Measurements from ENCODE around the gene MCHR2.
A peak's percentile ranks its signal among the peaks of the same experiment; 100 is the strongest.
"Not testable (repeated sequence)": the region's sequence is repeated elsewhere in the genome, so short reads cannot be mapped to it uniquely, and the experiment has no call there.

The MCHR2 gene

GRCh38 chr6:99993533-99994251 is at the start of gene MCHR2:
TSS of gene MCHR2 (minus strand) at chr6:99994223. CDS start at chr6:99956147, 38,076 bp downstream.
- DNase-seq (ENCODE audit: low read depth), result no peak

- DNase-seq (ENCODE audit: low read depth), result not testable (repeated sequence)
These were observed 44.5 kb upstream of the MCHR2 start for GRCh38 chr6:100038546-100038945.

- DNase-seq (ENCODE audit: low read depth), result no peak
These were observed 42.0 kb upstream of the MCHR2 start for GRCh38 chr6:100035873-100036653.

GRCh38 chr6:100023798-100024197 is 29.8 kb upstream of the MCHR2 start:
- no peak for DNase-seq (ENCODE audit: low read depth)

GRCh38 chr6:100022847-100023246 is 28.8 kb upstream of the MCHR2 start:
- no peak for DNase-seq (ENCODE audit: low read depth)

- DNase-seq (ENCODE audit: low read depth), result no peak
These were observed 14.8 kb upstream of the MCHR2 start for GRCh38 chr6:100008857-100009256.

GRCh38 chr6:100001915-100002388 is 7.9 kb upstream of the MCHR2 start:
- DNase-seq (ENCODE audit: low read depth), result peak; percentile 57

- DNase-seq (ENCODE audit: low read depth), result no peak
These were observed 3.1 kb upstream of the MCHR2 start for GRCh38 chr6:99997141-99997540.

- DNase-seq (ENCODE audit: low read depth), result no peak
These were observed 1.9 kb upstream of the MCHR2 start for GRCh38 chr6:99995916-99996315.

GRCh38 chr6:99993146-99993532 is 884 bp downstream of the MCHR2 start:
- no peak for DNase-seq (ENCODE audit: low read depth)

- DNase-seq (ENCODE audit: low read depth), result no peak
These were observed 2.1 kb downstream of the MCHR2 start for GRCh38 chr6:99991955-99992354.

- DNase-seq (ENCODE audit: low read depth), result no peak
These were observed 13.3 kb downstream of the MCHR2 start for GRCh38 chr6:99980741-99981140.

- no peak for DNase-seq (ENCODE audit: low read depth)
These were observed 14.1 kb downstream of the MCHR2 start for GRCh38 chr6:99979953-99980352.

GRCh38 chr6:99967052-99967451 is 27.0 kb downstream of the MCHR2 start:
- DNase-seq (ENCODE audit: low read depth), result no peak

- no peak for DNase-seq (ENCODE audit: low read depth)
These were observed 34.0 kb downstream of the MCHR2 start for GRCh38 chr6:99960027-99960426.

- no peak for DNase-seq (ENCODE audit: low read depth)
These were observed 42.8 kb downstream of the MCHR2 start for GRCh38 chr6:99951016-99951805.

GRCh38 chr6:99946005-99946404 is 48.0 kb downstream of the MCHR2 start:
- DNase-seq (ENCODE audit: low read depth), result no peak

- DNase-seq (ENCODE audit: low read depth), result no peak
These were observed 50.2 kb downstream of the MCHR2 start for GRCh38 chr6:99943846-99944245.

GRCh38 chr6:99940582-99940981 is 53.4 kb downstream of the MCHR2 start:
- no peak for DNase-seq (ENCODE audit: low read depth)

- peak; percentile 86 for DNase-seq (ENCODE audit: low read depth)
These were observed 60.9 kb downstream of the MCHR2 start for GRCh38 chr6:99933129-99933528.

GRCh38 chr6:99912657-99913056 is 81.4 kb downstream of the MCHR2 start:
- no peak for DNase-seq (ENCODE audit: low read depth)
